GM19372 (cell line): ENCODE measurements around the gene KLHL5.

Experiments
- ATAC-seq: cut with Tn5 transposase; IDR thresholded peaks from one replicate; pipeline ENCODE4 v1.9.1; 2021; ENCODE audit warnings: mild to moderate bottlenecking, low read depth, moderate library complexity; ENCODE audit not compliant: unreplicated experiment

KLHL5 gene

DNA sequence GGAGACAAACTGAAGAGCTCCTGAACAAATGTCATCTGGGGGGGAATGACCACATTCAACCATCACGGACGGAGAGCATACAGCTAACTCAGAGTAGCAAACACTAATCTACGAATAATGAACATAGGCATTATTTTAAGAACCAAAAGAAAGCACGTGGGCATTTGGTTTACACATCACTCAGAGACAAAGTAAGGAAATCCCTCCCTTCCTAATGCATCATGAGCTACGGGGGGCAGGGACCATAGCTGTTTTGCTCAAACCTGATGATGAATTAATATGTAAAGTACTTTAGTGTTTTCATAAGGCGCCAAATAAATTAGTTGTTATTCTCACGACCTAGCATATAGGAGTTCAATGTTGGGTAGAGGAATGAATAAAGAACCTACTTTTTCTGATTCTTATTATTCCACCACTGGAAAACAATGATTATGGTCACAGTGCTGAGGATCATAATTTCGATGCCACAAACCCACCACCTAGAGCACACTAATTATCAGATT lies 18.1 kb upstream of the KLHL5 start:
- no peak for ATAC-seq

DNA sequence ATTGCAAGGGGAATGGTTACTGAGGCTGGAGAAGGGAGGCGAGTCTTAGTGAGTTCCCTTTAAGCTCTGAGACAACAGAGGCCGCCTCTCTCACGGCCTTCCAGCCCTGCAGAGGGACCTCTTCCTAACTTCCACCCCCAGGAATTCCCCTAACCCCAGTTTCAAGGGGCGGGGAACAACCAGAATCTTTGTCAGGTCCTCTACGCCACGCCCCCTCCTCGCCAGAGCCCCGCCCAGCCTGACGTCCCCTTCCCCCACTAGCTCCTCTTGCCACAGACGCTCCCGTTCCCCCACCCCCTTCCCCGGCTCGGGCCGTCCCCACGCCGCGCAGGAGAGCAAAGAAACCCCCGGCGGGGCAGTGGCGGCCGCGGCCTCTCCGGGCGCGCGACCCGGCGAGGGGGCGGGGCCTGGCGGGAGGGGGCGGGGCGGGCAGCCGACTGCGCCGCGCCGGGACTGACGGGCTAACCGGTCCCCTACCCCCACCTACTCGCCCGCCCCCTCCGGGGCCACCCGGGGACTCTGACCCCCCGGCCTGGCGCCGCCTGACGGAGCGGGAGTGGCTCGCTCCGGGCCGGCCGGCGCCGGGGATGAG lies 17.6 kb upstream of the KLHL5 start:
- peak; percentile 65 for ATAC-seq

DNA sequence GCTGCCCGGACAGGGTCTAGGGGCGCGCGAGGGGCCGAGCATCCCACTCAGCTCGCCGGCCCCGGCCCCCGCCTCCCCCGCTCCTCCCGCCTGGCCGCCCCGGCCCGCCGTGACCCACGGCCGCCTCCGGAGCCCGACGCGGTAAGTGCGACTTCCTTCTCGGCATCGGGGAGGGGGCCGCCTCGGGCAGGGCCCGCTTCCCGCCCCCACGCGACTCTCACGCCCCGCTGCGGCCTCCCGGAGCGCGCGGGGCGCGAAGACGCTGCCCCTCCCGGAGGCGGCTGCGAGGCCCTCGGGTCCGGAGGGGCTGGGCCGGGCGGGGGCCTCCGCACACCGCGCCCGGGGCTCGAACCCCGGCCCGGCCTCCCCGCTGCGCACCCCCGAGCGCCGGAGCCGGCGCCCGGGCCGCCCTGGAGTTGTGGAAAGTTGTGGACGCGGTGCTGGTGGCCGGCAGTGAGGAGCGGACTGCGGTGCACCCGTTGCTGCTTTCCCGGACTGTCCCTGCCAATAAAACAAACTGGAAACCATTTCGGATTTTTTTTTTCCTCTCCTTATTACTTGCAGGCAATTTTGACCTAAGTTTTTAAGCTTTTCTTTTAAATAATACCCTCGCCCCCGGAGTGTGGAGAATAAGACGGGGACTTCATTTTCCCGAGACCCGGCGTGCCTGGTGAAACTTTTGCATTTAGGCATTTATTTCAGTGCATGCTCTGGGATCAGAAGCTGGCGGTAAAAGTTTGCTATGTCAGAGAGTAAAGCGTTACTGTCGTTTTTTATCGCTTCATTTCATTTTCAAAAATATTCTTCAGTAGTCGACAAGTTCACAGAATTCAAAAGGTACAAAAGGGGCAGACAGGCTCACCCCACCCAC lies 16.8 kb upstream of the KLHL5 start:
- no peak for ATAC-seq

DNA sequence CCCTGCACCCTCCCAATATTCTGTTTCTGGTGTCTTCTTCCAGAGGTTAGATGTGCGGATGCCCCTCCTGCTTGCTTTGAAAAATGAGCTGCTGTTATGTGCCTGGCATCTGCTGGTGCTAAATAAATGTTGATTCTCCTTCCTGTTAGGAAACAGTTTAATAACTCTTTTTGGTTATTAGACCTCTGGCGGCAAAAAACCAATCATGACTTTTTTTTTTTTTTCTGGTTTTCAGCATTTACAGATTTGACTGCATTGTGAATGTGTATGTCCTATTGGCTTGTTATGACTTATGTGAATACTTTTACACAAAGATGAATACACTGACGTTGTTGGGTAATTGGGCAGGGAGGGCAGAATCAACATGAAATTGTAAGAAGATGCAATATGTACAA lies 16.2 kb upstream of the KLHL5 start:
- no peak for ATAC-seq

DNA sequence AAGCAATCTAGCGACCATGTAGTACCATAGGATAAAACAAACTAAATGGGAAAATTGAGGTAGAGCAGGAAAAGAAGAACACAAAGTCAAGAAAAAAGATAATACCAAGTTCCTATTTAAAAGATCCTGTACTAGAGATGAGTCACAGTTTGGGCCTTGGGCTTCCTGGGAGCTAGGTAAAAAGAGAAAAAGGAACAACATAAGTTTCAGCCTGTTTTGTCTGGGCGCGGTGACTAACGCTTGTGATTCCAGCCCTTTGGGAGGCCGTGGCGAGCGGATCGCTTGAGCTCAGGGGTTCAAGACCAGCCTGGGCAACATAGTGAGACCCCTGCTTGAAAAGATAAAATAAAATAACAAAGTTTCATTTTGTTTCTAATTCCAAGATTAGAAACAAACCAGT lies 15.8 kb upstream of the KLHL5 start:
- ATAC-seq: no peak

DNA sequence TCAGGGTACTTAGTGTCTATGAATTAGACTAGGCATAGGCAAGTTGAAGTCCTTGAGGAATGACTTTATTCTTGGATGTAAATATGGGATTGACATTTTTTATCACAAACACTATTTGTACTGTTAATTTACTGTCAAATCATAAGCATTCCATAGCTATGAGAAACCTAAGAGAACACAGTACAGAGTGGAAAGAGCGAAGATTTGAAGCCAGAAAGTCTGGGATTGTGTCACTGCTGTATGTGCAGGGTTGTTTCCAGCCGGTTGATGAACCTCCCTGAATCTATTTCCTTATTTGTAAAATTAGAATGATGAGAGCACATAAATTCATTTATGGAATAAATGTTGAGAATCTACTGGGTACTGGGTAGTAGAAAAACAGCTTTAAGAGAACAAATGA lies 14.4 kb upstream of the KLHL5 start:
- ATAC-seq: no peak

DNA sequence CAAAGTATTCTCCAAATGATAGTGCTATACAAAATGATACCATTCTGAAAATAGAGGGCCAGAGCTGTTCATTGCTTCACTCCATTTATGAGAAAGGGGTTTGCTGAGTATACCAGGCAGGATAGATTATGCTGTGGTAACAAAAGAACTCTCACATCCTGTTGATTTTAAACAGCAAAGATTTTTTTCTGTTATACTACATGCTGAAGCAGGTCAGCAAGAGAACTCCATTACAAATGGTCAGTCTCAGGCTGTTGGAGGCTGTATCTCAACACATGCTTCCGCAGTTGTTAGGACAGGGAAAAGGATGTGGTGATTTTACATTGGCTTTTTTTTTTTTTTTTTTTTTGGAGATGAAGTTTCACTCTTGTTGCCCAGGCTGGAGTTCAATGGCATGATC lies 13.7 kb upstream of the KLHL5 start:
- ATAC-seq: no peak

DNA sequence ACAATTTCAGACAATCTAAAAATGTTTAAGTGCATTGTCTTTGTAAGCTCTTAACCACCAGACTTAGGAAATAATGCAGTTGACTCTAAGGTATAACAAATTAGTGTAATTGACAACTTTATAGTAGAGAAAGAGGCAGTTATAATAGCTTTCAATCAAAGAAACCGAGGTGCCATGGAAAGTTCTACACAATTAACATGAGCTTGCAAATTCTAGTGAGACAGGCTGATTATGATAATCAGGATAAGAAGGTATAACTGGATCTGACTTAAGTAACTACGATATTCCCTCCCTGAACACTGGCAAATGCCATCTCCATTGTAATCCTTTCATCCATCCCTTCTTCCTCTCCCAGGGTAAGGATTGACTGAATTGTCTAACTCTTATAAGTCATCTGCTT lies 11.4 kb upstream of the KLHL5 start:
- no peak for ATAC-seq

DNA sequence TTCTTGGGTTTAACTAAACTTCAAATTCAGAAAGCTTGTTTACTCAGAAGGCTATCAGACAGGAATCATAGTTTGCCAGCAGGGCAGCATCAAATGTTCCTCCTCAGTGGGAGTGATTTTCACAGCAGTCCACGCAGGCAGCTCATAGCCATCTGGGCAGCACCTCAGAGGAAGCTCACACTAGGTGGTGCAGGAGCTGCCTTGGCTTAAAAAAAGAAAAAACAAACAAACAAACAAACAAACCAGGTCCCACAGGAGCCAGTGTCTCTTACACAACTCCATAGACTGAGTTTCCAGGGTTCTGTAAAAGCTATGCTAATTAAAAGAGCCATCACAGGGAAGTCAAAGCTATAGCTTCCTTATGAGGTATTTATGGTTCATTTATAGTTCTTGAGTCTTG lies 10.5 kb upstream of the KLHL5 start:
- ATAC-seq: no peak

DNA sequence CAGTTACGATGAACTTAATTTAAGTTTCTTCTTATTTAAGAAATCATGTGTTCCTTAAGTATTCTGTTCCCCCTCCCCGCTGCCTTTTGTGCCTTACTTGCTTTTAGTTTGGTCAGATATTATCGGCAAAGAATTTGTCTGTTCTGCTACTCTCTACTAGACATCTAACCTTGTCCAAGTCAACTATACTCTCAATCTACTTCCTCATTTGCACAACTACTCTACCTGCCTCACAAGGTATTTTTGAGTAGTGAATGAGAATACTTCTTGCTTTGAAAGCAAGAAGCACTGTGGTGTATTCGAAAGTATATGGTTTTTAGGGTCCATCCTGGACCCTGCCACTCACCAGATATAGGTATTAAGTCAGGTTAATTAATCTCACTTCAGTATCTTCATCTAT lies 8.0 kb upstream of the KLHL5 start:
- ATAC-seq: no peak

DNA sequence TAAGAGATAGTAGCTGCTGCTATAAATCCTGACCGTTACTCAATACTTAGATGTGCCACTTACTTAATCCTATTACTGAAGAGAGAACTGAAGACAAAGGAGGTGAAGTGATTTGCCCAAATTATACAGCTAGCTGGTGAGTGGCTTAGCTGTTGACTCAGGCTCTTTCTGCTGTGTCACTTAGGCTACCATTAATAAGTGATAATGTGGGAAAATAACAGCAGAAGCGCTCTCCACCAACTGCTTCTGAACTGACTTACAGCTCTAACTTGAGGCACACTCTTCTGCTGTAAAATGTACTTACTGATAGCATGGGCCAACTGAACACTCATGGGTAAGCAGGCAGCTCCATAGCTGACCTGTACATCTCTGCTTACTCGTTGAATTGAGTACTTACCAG lies 7.5 kb upstream of the KLHL5 start:
- ATAC-seq: no peak

DNA sequence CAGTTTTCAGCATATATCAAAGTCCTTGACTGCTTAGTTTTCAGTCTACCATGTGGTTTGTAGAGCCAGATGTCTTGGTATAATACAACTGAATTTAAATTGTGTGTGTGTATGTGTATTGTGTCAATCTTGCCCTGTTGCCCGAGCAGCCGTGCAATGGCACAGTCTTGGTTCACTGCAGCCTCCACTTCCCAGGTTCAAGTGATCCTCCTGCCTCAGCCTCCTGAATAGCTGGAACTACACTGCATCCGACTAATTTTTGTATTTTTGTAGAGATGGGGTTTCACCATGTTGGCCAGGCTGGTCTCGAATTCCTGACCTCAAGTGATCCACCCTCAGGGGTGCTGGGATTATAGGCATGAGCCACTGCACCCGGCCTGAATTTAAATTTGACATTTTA lies 6.0 kb upstream of the KLHL5 start:
- no peak for ATAC-seq

DNA sequence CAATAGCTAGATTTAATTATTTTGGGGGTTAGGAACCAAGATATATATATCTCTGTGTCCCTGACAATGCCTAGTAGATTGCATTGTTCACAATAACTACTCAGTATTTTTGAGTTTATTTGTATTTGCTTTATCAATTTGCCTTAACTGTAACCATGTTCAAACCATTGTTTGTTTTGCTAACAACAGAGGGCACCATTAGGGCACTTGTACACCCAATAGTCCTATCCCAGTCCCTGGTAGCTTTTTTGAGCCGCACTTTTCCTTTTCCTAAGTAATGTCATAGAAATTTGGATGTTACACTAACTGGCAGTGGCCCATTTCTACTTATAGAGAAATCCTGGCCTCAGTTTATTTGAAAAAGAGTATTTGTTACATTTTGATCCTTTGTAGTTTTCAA lies 575 bp upstream of the KLHL5 start:
- ATAC-seq: no peak

DNA sequence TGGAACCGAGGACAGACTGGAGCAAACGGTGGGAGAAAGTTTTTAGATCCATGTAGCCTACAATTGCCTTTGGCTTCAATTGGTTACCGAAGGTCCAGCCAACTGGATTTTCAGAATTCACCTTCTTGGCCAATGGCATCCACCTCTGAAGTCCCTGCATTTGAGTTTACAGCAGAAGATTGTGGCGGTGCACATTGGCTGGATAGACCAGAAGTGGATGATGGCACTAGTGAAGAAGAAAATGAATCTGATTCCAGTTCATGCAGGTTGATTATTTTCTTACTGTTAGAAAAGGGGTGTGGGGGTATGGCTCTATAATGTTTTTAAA lies 702 bp downstream of the KLHL5 start:
- ATAC-seq: no peak

DNA sequence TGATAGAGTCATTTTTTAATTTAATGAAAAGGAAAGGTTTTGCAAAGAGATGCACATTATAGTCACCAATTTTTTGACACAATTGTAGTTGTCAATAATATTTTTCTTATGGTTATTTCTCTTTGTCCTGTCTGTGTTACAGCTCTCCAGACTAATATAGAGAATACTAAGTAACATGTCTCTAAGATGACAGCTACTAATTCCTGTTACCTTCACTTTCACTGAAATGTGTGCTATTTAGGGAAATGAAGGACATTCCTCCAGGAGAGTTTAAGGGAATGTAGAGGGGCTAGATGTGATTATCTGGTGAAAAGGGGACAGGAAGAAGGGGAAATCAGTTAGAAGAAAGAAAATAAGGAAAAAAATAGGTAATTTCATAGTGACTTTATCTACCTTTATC lies 1.4 kb downstream of the KLHL5 start:
- ATAC-seq: no peak

DNA sequence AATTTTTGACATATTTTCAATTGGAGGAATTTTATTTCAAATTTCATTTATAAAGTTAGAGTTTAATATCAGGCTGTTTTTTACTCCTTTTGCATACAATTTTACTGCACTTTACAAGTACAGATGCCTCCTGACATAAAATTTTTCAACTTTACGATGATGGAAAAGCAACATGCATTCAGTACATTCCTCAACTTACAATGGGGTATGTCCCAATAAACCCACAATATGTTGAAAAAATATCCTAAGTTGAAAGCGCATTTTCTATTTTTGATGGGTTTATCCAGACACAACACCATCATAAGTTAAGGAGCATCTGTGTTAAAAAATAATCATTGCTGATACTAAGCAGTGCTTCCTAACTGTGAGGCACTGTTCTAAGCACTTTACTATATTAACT lies 4.3 kb downstream of the KLHL5 start:
- ATAC-seq: no peak

DNA sequence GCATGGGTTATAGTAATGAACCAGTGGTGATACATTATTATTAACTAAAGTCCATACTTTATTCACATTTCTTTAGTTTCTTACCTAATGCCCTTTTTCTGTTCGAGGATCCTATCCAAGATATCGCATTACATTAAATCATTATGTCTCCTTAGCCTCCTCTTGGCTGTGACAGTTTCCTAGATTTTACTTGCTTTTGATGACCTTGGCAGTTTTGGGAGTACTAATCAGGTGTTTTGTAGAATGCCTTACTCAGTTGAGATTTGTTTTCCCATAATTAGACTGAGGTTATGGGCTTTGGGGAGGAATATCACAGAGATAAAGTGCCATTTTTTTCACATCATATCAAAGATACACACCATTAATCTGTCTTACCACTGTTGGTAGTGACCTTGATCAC lies 5.0 kb downstream of the KLHL5 start:
- ATAC-seq: no peak

DNA sequence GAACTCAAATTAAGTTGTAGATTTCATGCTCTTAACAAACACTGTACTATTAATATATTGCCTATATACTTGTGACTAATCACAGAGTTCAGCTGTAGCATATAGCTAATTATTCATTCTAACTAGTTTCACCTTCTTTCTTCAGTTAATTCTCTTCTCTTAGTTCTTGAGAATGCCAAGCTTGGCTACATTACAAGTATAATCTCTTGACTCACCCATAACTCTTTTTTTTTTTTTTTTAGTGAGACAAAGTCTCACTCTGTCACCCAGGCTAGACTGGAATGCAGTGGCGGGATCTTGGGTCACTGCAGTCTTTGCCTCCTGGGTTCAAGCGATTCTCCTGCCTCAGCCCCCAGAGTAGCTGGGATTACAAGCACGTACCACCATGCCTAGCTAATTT lies 5.4 kb downstream of the KLHL5 start:
- ATAC-seq: no peak

DNA sequence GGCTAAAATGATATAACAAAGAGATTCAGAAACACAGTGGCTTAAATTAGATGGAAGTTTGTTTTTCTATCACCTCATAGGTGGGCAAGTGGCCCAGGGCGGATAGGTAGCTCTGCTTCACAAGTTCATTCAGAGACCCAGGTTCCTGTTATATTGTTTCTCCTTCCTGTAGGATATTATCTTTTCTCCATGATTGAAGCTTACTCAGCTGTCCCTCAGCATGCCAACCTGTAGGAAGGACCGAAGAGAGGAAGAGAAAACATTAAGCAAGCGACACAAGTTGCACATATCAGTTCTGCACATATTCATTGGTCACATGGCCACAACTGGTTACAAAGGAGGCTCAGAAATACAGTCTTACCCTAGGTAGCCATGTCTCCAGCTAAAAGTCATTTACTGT lies 6.9 kb downstream of the KLHL5 start:
- no peak for ATAC-seq

DNA sequence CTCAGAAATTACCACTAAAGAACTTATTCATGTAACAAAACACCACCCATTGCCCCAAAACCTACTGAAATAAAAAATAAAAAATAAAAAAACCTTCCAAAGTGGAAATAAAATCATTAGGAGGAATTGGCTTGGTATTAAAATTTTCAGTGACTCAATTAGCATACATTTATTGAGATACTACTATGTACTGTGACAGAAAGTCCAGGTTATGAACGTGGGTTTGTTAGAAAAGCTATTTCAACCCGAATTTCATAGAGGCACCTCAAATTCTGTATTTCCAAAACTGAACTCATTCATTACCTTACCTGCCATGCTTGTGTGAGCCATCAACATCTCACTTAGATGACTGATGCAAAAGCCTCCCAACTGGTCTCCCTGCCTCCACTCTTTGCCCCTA lies 16.8 kb downstream of the KLHL5 start:
- no peak for ATAC-seq

DNA sequence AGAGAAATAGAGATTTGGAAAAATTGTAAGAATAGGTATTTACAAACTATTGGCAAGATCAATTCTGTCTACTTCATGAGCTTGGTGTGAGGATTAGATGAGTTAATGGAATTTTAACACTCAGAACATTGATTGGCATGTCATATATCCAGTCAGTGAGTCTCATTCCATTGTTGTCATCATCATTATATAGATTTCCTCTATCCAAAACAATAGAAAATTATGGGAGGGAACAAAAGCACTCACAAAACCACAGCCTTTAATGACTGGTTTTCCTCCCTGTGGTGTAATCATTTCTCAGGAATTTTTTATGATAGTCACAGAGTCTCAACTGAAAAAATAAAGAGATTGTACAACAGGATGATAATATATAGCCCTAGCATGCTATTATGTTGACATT lies 21.1 kb downstream of the KLHL5 start:
- ATAC-seq: no peak

DNA sequence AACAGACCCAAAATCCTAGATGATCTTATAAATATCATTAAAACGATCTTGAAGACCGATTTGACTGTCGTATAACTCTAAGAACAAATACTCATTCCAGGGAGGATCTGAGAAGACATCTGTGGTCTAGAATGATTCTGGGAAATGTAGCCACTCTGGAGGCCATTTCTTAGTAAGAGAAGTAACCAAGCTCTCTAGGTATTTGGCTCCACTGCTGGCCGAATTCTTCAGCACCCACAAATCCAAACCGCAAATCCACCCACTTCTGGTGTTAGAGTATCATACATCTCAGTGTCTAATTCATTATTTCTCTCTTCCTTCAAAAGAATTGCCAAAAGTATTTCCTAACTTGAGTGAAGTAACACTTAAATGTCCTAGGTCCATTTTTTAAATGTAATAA lies 23.9 kb downstream of the KLHL5 start:
- no peak for ATAC-seq
